GM18870 (cell line): Measurements from ENCODE around the gene TPCN2.
"Not testable (repeated sequence)": the region's sequence is repeated elsewhere in the genome, so short reads cannot be mapped to it uniquely, and the experiment has no call there.

Experiments used
- ATAC-seq: cut with Tn5 transposase; IDR thresholded peaks from one replicate; pipeline ENCODE4 v1.9.1; 2021; ENCODE audit warnings: moderate library complexity; ENCODE audit not compliant: unreplicated experiment

TPCN2 gene

DNA sequence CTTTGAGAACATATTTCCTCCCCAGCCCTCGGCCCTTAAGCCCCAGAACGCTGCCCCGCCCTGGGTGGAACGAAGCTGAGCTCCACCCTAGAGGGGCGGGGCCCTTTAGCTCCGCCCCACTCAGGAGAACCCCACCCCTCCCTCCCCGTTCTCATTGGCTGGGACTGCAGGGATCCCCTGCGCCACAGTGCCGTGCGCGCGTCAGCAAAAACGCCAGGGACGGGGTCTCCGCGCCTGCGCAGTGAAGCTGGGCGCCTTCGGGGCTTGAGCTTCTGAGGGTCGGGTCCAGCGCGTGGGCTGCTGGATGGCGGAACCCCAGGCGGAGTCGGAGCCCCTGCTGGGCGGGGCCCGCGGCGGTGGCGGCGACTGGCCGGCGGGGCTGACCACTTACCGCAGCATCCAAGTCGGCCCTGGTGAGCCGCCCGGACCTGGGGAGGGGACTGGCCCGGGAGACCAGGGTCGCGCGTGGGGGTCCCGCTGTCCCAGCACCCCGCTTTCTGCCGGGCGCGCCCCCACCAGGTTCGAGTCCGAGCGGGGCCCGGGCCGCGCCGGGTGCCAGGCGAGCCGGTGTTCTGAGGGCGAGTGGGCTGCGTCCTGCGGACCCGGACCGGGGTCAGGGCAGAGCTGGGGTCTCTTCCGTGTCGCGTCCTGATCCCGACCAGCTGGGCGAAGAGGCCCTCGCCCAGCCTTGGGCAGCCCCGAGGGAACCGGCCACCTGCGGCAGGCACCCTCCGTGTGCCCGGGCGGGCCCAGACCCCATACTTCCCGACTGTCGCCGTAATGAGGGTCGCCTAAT is at the start of gene TPCN2:
Gene TPCN2 (plus strand): TSS at position 239 of the 796 bp plus-strand sequence. CDS start 66 bp downstream, at position 305.
- peak; percentile 53 for ATAC-seq

DNA sequence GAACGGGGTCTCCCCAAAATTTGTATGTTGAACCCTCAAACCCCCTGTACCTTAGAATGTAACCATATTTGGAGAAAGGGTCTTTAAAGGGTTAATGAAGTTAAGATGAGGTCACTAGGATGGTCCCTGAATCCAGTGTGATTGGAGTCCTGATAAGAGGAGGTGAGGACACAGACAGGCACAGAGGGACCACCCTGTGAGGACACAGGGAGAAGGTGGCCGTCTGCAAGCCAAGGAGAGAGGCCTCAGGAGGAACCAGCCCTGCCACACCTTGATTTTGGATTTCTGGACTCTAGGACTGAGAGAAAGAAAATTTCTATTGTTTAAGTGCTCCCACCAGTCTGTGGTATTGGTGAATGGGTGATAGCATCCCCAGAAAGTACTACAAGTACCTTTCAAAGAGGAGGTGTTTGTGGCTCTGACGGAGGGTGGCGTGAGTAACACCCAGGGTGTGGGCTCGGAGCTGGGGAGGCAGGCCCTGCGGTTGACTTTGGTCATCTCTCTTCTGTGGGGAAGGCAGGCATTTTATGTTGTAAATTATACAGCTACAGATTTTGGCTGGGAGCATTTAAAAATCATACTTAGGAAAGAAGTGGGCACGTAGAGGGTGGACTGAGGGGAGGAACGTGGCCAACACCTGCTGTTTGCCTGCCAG is 49.5 kb upstream of the TPCN2 start:
- no peak for ATAC-seq

DNA sequence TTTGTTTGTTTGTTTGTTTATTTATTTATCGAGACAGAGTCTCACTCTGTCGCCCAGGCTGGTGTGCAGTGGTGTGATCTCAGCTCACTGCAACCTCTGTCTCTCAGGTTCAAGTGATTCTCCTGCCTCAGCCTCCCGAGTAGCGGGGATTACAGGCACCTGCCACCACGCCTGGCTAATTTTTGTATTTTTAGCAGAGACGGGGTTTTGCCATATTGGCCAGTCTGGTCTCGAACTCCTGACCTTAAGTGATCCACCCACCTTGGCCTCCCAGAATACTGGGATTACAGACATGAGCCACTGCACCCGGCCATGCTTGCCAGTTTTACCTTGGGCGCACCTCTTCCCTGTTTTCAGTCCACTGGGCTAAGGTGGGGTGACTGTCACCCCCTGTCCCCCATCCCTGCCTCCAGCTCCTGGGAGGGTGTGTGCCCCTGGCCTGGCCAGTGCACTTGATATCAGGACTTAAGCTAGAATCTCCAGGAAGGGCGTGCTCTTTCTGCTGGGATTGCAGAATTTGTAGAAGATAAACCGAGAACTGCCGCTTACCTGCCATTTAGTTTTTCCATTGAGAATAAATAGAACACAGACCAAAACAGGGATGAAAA is 48.9 kb upstream of the TPCN2 start:
- ATAC-seq = not testable (repeated sequence)

- no peak for ATAC-seq
Measured at GRCh38 chr11:69000391-69000790, 48.3 kb upstream of the TPCN2 start.

DNA sequence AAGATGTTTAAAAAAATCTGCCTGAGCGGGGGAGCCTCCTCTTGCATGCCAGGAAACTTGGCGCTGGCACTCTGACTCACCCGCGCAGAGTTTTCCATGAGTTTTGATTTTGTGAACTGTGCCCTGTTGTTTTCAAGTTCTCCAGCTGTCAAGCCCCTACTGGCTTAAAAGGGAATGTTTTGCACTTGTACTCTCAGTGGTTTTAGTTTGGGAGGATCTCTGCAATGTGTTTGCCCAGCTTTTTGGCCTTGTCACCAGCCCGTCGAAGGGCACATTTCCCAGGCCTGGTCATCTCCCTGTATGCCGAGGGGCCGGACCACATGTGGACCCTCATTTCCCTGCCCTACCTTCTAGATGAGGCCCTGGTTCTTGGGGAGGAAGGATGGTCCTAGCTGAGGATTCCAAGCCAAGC is 47.9 kb upstream of the TPCN2 start:
- ATAC-seq = no peak

GRCh38 chr11:69001243-69002081 is 47.3 kb upstream of the TPCN2 start:
- ATAC-seq = no peak

DNA sequence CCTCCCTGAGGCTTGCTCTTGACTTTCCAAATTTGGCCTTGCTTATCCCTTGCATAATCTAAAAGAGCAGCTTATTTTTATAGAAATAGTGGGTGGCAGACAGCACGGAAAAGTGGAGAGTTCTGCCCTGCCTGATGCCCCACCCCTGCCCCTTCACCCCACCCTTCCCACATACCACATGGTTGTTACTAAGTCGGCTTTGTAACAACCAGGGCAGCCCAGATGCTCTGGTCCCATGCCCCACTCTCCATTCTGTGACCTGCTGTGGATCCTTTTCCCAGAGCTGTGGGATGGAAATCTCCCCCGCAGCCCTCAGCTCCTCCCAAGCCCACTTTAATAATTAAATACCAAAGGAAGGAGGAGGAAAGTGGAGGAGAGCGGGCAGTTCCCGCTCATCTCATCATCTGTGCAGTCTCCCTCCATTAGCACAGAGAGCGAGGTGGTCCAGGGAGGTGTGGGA is 46.6 kb upstream of the TPCN2 start:
- ATAC-seq = no peak

DNA sequence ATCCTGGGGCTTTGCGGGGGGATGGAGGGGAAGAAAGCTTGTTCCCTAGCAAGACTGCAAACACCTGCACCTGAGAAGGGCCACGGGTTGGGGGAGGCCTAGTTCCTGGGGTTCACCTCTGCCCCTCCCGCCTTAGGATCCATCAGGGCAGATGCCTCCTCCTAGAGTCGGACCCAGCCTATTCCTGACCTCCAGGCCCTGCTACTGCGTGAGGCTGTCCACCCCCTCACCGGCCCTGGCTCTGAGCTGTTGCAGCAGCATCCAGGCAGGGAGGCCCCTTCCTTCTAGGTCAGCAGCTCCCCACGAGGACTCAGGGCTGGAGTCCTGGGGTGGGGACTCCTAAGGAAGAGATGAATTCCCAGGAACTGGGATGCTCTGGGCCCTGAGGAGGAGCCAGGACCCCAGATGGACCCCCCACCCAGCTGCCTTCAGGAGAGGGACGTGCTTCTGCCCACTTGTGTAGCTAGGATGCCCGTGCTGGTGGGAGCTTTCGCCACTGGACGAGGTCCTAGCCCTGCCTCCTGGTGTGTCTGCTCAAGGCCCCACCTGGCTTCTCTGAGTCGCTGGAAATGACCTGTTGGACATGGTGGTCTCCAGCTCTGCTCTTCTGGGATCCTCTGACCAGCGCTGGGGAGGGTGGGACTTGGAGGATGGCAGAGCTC is 46.0 kb upstream of the TPCN2 start:
- ATAC-seq = no peak

DNA sequence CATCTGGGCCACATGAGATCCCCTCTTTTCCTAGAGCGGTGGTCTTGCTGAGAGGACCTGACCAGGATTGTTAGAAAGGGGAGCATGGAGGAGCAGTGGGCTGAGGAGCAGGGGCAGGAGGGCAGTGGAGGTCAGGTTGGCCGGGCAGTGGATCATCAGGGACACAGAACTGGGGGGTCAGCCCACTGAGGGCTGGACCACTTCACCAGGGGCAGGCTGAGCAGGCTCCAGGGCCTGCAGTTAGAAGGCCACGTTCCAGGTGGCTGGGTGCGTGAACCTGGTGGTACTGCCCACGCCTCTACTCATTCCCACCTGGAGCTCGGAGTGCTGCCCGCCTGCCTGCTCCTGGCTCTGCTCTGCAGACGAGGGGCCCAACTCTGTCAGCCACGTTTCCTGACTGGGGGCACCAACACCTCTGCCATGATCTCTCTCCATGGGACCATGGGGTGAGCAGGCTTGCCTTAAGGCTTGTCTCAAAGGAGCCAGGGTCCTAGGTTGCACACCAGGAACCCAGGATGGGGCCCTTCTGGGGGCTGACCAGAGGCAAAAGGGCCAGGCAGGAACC is 45.3 kb upstream of the TPCN2 start:
- no peak for ATAC-seq

DNA sequence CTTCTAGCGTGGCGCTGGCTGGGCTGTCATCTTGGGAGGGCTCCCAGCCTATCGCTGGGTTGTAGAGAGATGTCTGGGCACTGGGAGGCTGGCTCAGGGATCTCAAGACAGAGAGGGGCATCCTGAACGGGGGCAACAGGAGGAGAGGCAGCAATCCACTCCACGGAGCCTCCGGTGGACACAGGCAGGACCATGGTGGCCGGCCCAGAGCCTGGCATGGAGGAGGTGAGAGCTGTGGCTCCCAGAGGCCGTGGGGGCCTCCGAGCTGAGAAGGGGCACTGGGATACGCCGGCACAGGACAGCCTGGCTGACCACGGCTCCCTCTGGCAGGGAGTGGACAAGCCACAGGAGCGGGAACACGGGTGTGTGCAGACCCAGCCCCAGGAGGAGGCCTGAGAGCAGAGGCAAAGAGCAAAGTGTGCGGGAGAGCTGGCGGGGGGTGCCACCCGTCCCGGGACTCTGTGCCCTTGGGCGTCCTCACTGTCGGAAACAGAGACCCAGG is 44.8 kb upstream of the TPCN2 start:
- no peak for ATAC-seq

DNA sequence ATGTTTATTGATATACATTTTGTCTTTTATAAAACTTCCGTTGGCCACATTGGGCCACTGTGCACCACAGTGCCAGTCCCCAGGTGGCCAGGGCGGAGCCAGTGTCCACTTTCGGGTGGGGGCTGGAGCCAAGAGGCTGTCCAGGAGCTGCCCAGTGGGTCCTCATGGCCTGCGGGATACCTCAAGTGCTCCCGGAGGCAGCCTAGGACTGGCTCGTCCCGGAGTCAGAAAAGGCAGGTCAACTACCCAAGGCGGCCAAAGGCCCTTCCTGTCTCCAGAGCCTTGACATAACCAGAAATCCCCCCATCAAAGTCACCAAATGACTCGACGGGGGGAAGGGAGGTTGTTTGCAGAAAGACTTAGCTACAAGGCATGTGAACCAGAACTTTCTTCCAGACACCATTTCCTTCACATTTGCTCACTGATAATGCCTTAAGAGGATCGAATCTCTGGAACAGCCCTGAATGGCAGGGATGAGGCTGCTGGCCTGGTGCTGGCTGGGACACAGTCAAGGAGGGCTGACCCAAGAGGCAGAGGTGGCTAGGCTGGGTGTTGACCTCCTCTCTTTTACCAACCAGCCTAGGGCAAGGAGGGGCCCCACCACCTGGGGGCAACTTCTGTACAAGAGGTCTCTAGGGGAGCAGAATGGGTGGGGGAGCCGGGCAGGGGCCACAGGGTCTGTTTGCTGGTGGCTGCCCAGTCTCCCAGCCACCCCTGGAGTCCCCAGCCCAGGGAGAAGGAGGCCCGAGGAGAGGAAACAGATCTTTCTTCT is 44.1 kb upstream of the TPCN2 start:
- no peak for ATAC-seq

- ATAC-seq = no peak
Measured at GRCh38 chr11:69005183-69005630, 43.5 kb upstream of the TPCN2 start.

- ATAC-seq = no peak
Measured at GRCh38 chr11:69005631-69006368, 42.9 kb upstream of the TPCN2 start.

- ATAC-seq = no peak
Measured at GRCh38 chr11:69006816-69007215, 41.9 kb upstream of the TPCN2 start.

GRCh38 chr11:69007975-69008381 is 40.8 kb upstream of the TPCN2 start:
- no peak for ATAC-seq

DNA sequence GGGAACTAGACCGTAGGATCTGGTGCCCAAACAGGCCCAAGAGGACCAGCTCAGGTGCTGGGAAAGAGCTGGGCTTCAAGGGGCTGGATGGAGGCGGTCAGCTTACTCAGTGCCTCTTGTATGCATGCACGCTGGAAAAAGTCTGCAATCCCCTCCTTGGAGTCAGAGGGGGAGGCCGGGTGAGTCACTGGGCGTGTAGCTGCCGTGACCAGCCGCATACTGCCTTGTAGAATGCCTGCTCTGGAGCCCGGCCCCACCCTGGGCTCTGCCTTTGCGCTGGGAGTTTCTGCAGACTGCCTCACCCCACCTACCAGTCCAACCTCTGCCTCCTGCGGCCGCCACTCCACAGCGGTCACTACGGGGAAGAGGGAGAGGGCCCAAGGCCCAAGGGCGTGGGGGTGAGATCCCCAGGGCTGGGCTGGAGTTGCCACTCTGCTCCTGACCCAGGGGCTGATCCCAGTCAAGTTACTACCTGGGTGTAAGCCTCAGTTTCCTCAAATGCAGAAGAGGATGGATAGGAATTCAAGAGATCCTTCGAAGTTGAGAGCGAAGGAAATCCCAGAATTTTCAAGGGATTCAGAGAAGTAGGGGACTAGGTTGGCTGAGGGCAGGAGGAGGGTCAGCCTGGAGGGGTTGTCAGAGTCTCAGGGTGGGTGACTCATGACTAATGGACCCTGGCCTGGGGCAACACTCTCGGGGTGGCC is 39.8 kb upstream of the TPCN2 start:
- no peak for ATAC-seq

- ATAC-seq = no peak
Measured at GRCh38 chr11:69009441-69010211, 39.1 kb upstream of the TPCN2 start.
